ENCODE results near the gene FAM163A.

FAM163A gene

GRCh38 chr1:179779645-179780272 lies 36.7 kb downstream of the FAM163A start:
- no peak for TF ChIP-seq CTCF (IDR thresholded peaks at IDR 0.05; ENCODE audit: borderline replicate concordance, control extremely low read depth, extremely low read depth, insufficient read depth, missing control alignments)
- in situ Hi-C loops (cut with MboI; ENCODE audit: low sequenced_read_pairs, unreplicated experiment) = no loop called here
- no peak for DNase-seq (ENCODE audit: low spot score)

- DNase-seq (ENCODE audit: low spot score) = no peak
- in situ Hi-C loops (cut with MboI; ENCODE audit: low sequenced_read_pairs, unreplicated experiment) = no loop called here
- TF ChIP-seq CTCF (IDR thresholded peaks at IDR 0.05; ENCODE audit: borderline replicate concordance, control extremely low read depth, extremely low read depth, insufficient read depth, missing control alignments) = no peak
Measured at GRCh38 chr1:179781962-179782361, 38.9 kb downstream of the FAM163A start.

- in situ Hi-C loops (cut with MboI; ENCODE audit: low sequenced_read_pairs, unreplicated experiment) = no loop called here
- no peak for DNase-seq (ENCODE audit: low spot score)
- no peak for TF ChIP-seq CTCF (IDR thresholded peaks at IDR 0.05; ENCODE audit: borderline replicate concordance, control extremely low read depth, extremely low read depth, insufficient read depth, missing control alignments)
Measured at GRCh38 chr1:179785031-179785431, 41.9 kb downstream of the FAM163A start.

- in situ Hi-C loops (cut with MboI; ENCODE audit: low sequenced_read_pairs, unreplicated experiment) = no loop called here
- TF ChIP-seq CTCF (IDR thresholded peaks at IDR 0.05; ENCODE audit: borderline replicate concordance, control extremely low read depth, extremely low read depth, insufficient read depth, missing control alignments) = no peak
- no peak for DNase-seq (ENCODE audit: low spot score)
Measured at GRCh38 chr1:179785728-179786127, 42.6 kb downstream of the FAM163A start.

- no peak for DNase-seq (ENCODE audit: low spot score)
- TF ChIP-seq CTCF (IDR thresholded peaks at IDR 0.05; ENCODE audit: borderline replicate concordance, control extremely low read depth, extremely low read depth, insufficient read depth, missing control alignments) = no peak
- in situ Hi-C loops (cut with MboI; ENCODE audit: low sequenced_read_pairs, unreplicated experiment) = no loop called here
Measured at GRCh38 chr1:179786815-179787685, 44.0 kb downstream of the FAM163A start.

- in situ Hi-C loops (cut with MboI; ENCODE audit: low sequenced_read_pairs, unreplicated experiment) = no loop called here
- DNase-seq (ENCODE audit: low spot score) = no peak
Measured at GRCh38 chr1:179788259-179788658, 45.2 kb downstream of the FAM163A start.

More at GRCh38 chr1:179788259-179788658, 45.2 kb downstream of the FAM163A start:
- no peak for TF ChIP-seq CTCF (IDR thresholded peaks at IDR 0.05; ENCODE audit: borderline replicate concordance, control extremely low read depth, extremely low read depth, insufficient read depth, missing control alignments)

All from GM13976 (cell line).